GM23248 (cell line): ENCODE measurements around the gene SERPINB13. TPM values are rescaled to one million over a fixed set of nuclear protein-coding genes. Genes with fewer than 3 reads are reported as not detected.

Experiments used
- DNase-seq: peaks from one replicate; pipeline ENCODE4 v3.0.0-alpha.2; 2015
- H2AFZ ChIP-seq: fragments of 200-600 bp; sonication (generic); 2 replicates; pipeline ENCODE4 v1.6.1; 2016; ENCODE audit warnings: antibody characterized with exemption
- H3F3A ChIP-seq: fragments of 200-600 bp; sonication (generic); 2 replicates; pipeline ENCODE4 v1.6.1; 2016; ENCODE audit warnings: mild to moderate bottlenecking, antibody characterized with exemption, mixed run types; ENCODE audit not compliant: insufficient read depth
- H3K27ac ChIP-seq: fragments of 200-600 bp; sonication (generic); 2 replicates; pipeline ENCODE4 v1.5.1; 2016; ENCODE audit warnings: mild to moderate bottlenecking
- H3K27me3 ChIP-seq: fragments of 200-600 bp; sonication (generic); replicated peaks from 2 replicates; pipeline ENCODE4 v1.6.1; 2016; ENCODE audit warnings: mild to moderate bottlenecking; ENCODE audit not compliant: insufficient read depth
- H3K36me3 ChIP-seq: fragments of 200-600 bp; sonication (generic); 2 replicates; pipeline ENCODE4 v1.6.1; 2016; ENCODE audit warnings: low read depth, mild to moderate bottlenecking
- H3K4me1 ChIP-seq: fragments of 200-600 bp; sonication (generic); 2 replicates; pipeline ENCODE4 v1.6.1; 2016; ENCODE audit warnings: mild to moderate bottlenecking; ENCODE audit not compliant: insufficient read depth
- H3K4me2 ChIP-seq: fragments of 200-600 bp; sonication (generic); one replicate; pipeline ENCODE4 v1.6.1; 2016; ENCODE audit warnings: mild to moderate bottlenecking; ENCODE audit not compliant: unreplicated experiment
- H3K4me3 ChIP-seq: fragments of 200-600 bp; sonication (generic); 2 replicates; pipeline ENCODE4 v1.5.1; 2016; ENCODE audit warnings: mild to moderate bottlenecking
- H3K79me2 ChIP-seq: fragments of 200-600 bp; sonication (generic); 2 replicates; pipeline ENCODE4 v1.6.1; 2016; ENCODE audit warnings: mild to moderate bottlenecking; ENCODE audit not compliant: insufficient read depth
- H3K9ac ChIP-seq: fragments of 200-600 bp; sonication (generic); 2 replicates; pipeline ENCODE4 v1.6.1; 2016; ENCODE audit warnings: mild to moderate bottlenecking
- H3K9me2 ChIP-seq: fragments of 200-600 bp; sonication (generic); 2 replicates; pipeline ENCODE4 v1.6.1; 2016; ENCODE audit warnings: mixed run types, mild to moderate bottlenecking, moderate library complexity; ENCODE audit not compliant: insufficient read depth
- H3K9me3 ChIP-seq: fragments of 200-600 bp; sonication (generic); one replicate; pipeline ENCODE4 v1.6.1; 2017; ENCODE audit warnings: low read depth
- H4K20me1 ChIP-seq: fragments of 200-600 bp; sonication (generic); 2 replicates; pipeline ENCODE4 v1.6.0; 2016; ENCODE audit not compliant: insufficient read depth
- EZH2 ChIP-seq: fragments of 200-600 bp; sonication (generic); IDR thresholded peaks from 2 replicates; pipeline ENCODE4 v1.6.1; 2018; ENCODE audit warnings: antibody characterized with exemption, mild to moderate bottlenecking; ENCODE audit not compliant: insufficient read depth, poor library complexity, severe bottlenecking
- EZH2phosphoT487 ChIP-seq: fragments of 200-600 bp; sonication (generic); IDR thresholded peaks from 2 replicates; pipeline ENCODE4 v1.6.1; 2018; ENCODE audit warnings: antibody characterized with exemption, moderate library complexity, mild to moderate bottlenecking, low read depth; ENCODE audit not compliant: insufficient read depth
- WGBS, 2 experiments: methylation state at CpG; one replicate each; pipeline ENCODE4 v1.1.6; 2015 to 2017; ENCODE audit warnings: low lambda C conversion rate in 2 of 2, low coverage in 1 of 2; ENCODE audit errors: missing lambda C conversion rate in 2 of 2; 5-methylcytosine and 5-hydroxymethylcytosine counted together
- in situ Hi-C: fragments of 300-500 bp; cut with MboI; formaldehyde crosslinking; loops from 2 replicates; pipeline ENCODE4 v1.15.0; 2020
- polyA plus RNA-seq: library from polyadenylated mRNA; unstranded; fragments of >200 nt; fragmentation: Nextera tagmentation; extraction: Ambion mirVana; gene quantifications from 2 replicates; pipeline ENCODE4 v1.2.1, GENCODE V29; 2016
- total RNA-seq: library from RNA; depleted of rRNA; stranded (reverse); fragments of >200 nt; shearing (Covaris generic); gene quantifications from 2 replicates; pipeline ENCODE4 v1.2.3, GENCODE V29; 2014

Gene SERPINB13
- total and polyA plus RNA-seq, 2 experiments from 2014 or later, result not detected

GRCh38 chr18:63590966-63591695 lies 4.0 kb downstream of the SERPINB13 start:
- Histone ChIP-seq H3F3A (peaks cover 11% of the 10 kb centered on the region; the same call in 1 of the 2 replicates), H3K9ac (no peak overlapping the region), H3K27me3 (no peaks in the 10 kb centered on the region), H3K4me3 (no peak overlapping the region), H4K20me1 (no peaks in the 10 kb centered on the region), H3K9me3 (no peaks in the 10 kb centered on the region), H3K4me1 (peaks cover 25% of the 10 kb centered on the region), H3K9me2 (no peaks in the 10 kb centered on the region), H3K79me2 (no peaks in the 10 kb centered on the region), H2AFZ (no peak overlapping the region), H3K27ac (no peak overlapping the region), H3K36me3 (no peaks in the 10 kb centered on the region), H3K4me2 (peak overlapping the region; percentile 51)
- TF ChIP-seq EZH2 (no peak), EZH2phosphoT487 (no peak)
- in situ Hi-C loops, result loop anchor here (25.0 kb wide), 2 partner anchors 146 to 246 kb away; no protein-coding TSS in a partner anchor
- 86 to 89% methylated on average over 3 of the region's 3 CpGs for WGBS, 2 experiments
- no peak for DNase-seq

DNA sequence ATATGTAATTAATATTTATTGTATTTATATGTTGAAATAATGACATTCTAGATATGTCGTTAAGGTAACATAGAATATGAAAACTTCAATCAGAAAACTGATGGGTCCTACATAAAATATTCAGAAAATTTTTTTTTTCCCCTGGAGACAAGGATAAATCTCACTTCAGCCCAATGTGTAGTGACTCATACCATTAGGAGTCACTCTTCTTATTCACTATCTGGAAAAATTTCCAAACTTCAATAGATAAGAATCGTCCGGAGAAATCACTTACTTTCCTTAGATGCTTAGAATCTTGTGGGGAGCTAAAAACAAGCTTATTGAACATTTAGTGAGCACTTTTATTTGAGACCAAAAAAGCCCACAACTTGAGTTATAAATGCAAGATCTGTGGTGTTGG lies 4.6 kb downstream of the SERPINB13 start:
- peak; percentile 69 for DNase-seq
- TF ChIP-seq EZH2 (no peak), EZH2phosphoT487 (no peak)
- no peak overlapping the region for H3K9ac ChIP-seq
- H3K4me2 ChIP-seq, result peak overlapping the region; percentile 51
- no peaks in the 10 kb centered on the region for H3K9me2 ChIP-seq
- H3K27me3 ChIP-seq, result no peaks in the 10 kb centered on the region
- 27 to 28% methylated on average over 3 of the region's 3 CpGs for WGBS, 2 experiments
- H3K4me3 ChIP-seq, result no peak overlapping the region
- no peaks in the 10 kb centered on the region for H3K9me3 ChIP-seq
- no peaks in the 10 kb centered on the region for H4K20me1 ChIP-seq
- no peak overlapping the region for H3K27ac ChIP-seq
- no peaks in the 10 kb centered on the region for H3K36me3 ChIP-seq
- H3K4me1 ChIP-seq, result peaks cover 25% of the 10 kb centered on the region
- peaks cover 11% of the 10 kb centered on the region; the same call in 1 of the 2 replicates for H3F3A ChIP-seq
- in situ Hi-C loops, result loop anchor here (25.0 kb wide), 2 partner anchors 146 to 246 kb away; no protein-coding TSS in a partner anchor
- no peak overlapping the region for H2AFZ ChIP-seq
- no peaks in the 10 kb centered on the region for H3K79me2 ChIP-seq

DNA sequence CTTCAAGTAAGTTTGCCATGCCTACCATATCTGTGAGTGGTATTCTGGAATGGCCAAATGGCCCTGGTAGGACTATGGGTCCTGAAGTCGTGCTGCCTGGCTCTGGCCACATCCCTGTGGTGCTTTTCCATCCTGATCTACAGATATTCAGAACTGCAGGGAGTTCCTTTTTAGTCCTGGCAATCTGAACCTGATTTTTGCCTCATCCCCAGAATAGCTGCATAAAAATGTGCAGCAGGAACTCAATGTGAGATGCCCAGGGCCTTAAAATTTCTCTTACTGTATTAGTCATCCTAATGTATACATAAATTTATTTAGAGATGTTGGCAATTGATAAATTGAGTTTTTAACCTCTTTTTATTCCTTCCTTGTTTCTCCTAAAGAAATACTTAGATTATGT lies 5.3 kb downstream of the SERPINB13 start:
- Histone ChIP-seq H3K27me3 (no peaks in the 10 kb centered on the region), H3K9me2 (no peaks in the 10 kb centered on the region), H4K20me1 (no peaks in the 10 kb centered on the region), H3K9me3 (no peaks in the 10 kb centered on the region), H2AFZ (no peak overlapping the region), H3F3A (peaks cover 11% of the 10 kb centered on the region; the same call in 1 of the 2 replicates), H3K27ac (no peak overlapping the region), H3K79me2 (no peaks in the 10 kb centered on the region), H3K4me3 (no peak overlapping the region), H3K9ac (no peak overlapping the region), H3K4me1 (peaks cover 25% of the 10 kb centered on the region), H3K36me3 (no peaks in the 10 kb centered on the region), H3K4me2 (peak overlapping the region; percentile 51)
- TF ChIP-seq EZH2 (no peak), EZH2phosphoT487 (no peak)
- in situ Hi-C loops, result loop anchor here (25.0 kb wide), 2 partner anchors 145 to 245 kb away; no protein-coding TSS in a partner anchor
- no peak for DNase-seq
- WGBS, 2 experiments, result 29 to 44% methylated on average over 1 of the region's 1 CpG

DNA sequence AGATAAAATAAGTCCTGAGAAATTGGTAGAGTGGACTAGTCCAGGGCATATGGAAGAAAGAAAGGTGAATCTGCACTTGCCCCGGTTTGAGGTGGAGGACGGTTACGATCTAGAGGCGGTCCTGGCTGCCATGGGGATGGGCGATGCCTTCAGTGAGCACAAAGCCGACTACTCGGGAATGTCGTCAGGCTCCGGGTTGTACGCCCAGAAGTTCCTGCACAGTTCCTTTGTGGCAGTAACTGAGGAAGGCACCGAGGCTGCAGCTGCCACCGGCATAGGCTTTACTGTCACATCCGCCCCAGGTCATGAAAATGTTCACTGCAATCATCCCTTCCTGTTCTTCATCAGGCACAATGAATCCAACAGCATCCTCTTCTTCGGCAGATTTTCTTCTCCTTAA lies 9.8 kb downstream of the SERPINB13 start:
- no peaks in the 10 kb centered on the region for H3K79me2 ChIP-seq
- no peak for DNase-seq
- WGBS, 2 experiments, result 81 to 85% methylated on average over 14 of the region's 14 CpGs
- H3K36me3 ChIP-seq, result no peaks in the 10 kb centered on the region
- H3K9me3 ChIP-seq, result no peaks in the 10 kb centered on the region
- no peak overlapping the region for H3K4me2 ChIP-seq
- no peak for TF ChIP-seq EZH2
- no peak for TF ChIP-seq EZH2phosphoT487
- H4K20me1 ChIP-seq, result no peaks in the 10 kb centered on the region
- no peaks in the 10 kb centered on the region for H3K9me2 ChIP-seq
- in situ Hi-C loops, result loop anchor here (25.0 kb wide), 2 partner anchors 140 to 240 kb away; no protein-coding TSS in a partner anchor
- H3K27me3 ChIP-seq, result no peaks in the 10 kb centered on the region
- no peak overlapping the region for H2AFZ ChIP-seq
- H3K9ac ChIP-seq, result no peak overlapping the region
- H3K27ac ChIP-seq, result no peak overlapping the region
- H3K4me1 ChIP-seq, result peaks cover 5% of the 10 kb centered on the region
- 0 out of 2 replicates have a peak, but pooled peaks cover 6% of the 10 kb centered on the region for H3F3A ChIP-seq
- no peak overlapping the region for H3K4me3 ChIP-seq
